WTC11 (cell line): ENCODE data around the gene LMF1. TPM values are rescaled to one million over a fixed set of nuclear protein-coding genes. Genes with fewer than 3 reads are reported as not detected.

Source experiments
- ATAC-seq: fragments of 200-7000 bp; cut with Tn5 transposase; 2 replicates; pipeline ENCODE4 v1.10.0; 2021; ENCODE audit warnings: mild to moderate bottlenecking, moderate library complexity
- CTCF ChIA-PET: fragments of 300-600 bp; sonication (Branson Sonifier 250); formaldehyde crosslinking; loops from one replicate; lab custom pipeline; 2021; ENCODE audit warnings: antibody characterized with exemption; lab: Charles Lee
- POLR2A ChIA-PET: fragments of 350-600 bp; sonication (Branson Sonifier 250); formaldehyde crosslinking; loops from one replicate; lab custom pipeline; 2021; ENCODE audit warnings: antibody characterized with exemption; lab: Charles Lee
- DNase-seq: peaks from one replicate; pipeline ENCODE4 v3.0.0; 2021; ENCODE audit warnings: low spot score
- H3K27ac Mint-ChIP-seq: 2 replicates; pipeline ENCODE4 v1.8.0; 2021; ENCODE audit warnings: mixed read lengths
- H3K27me3 Mint-ChIP-seq: 2 replicates; pipeline ENCODE4 v1.8.0; 2021; ENCODE audit warnings: low read depth, mild to moderate bottlenecking, moderate library complexity, mixed read lengths
- H3K36me3 Mint-ChIP-seq: 2 replicates; pipeline ENCODE4 v1.8.0; 2021; ENCODE audit warnings: mixed read lengths
- H3K4me1 Mint-ChIP-seq: 2 replicates; pipeline ENCODE4 v1.8.0; 2022; ENCODE audit warnings: mixed read lengths
- H3K4me3 Mint-ChIP-seq: 2 replicates; pipeline ENCODE4 v1.8.0; 2021; ENCODE audit warnings: mild to moderate bottlenecking, moderate library complexity, mixed read lengths
- H3K9me3 Mint-ChIP-seq: 2 replicates; pipeline ENCODE4 v1.8.0; 2021; ENCODE audit warnings: mixed read lengths
- AFF4 ChIP-seq: sonication (generic); formaldehyde crosslinking; IDR thresholded peaks from 2 replicates; pipeline ENCODE4 v1.8.1; 2023; ENCODE audit warnings: mild to moderate bottlenecking, missing genetic modification reagents, borderline replicate concordance
- AR ChIP-seq: fragments of 250-450 bp; sonication (Bioruptor Pico); IDR thresholded peaks from 2 replicates; pipeline ENCODE4 v1.9.0; 2021; ENCODE audit warnings: mild to moderate bottlenecking
- GRHL2 ChIP-seq: fragments of 250-450 bp; sonication (Bioruptor Pico); IDR thresholded peaks from 2 replicates; pipeline ENCODE4 v1.8.0; 2022; ENCODE audit warnings: mild to moderate bottlenecking, moderate library complexity; ENCODE audit not compliant: insufficient replicate concordance, severe bottlenecking
- IRF1 ChIP-seq: sonication (generic); formaldehyde crosslinking; IDR thresholded peaks from 2 replicates; pipeline ENCODE4 v1.8.0; 2023; ENCODE audit warnings: missing genetic modification reagents
- JUN ChIP-seq: sonication (generic); formaldehyde crosslinking; IDR thresholded peaks from 2 replicates; pipeline ENCODE4 v1.8.0; 2023; ENCODE audit warnings: mild to moderate bottlenecking, missing genetic modification reagents
- MAX ChIP-seq: sonication (generic); formaldehyde crosslinking; IDR thresholded peaks from 2 replicates; pipeline ENCODE4 v1.8.0; 2022; ENCODE audit warnings: mild to moderate bottlenecking, missing genetic modification reagents
- MXD4 ChIP-seq: fragments of 250-450 bp; sonication (Bioruptor Pico); IDR thresholded peaks from 2 replicates; pipeline ENCODE4 v1.8.0; 2021; ENCODE audit warnings: mild to moderate bottlenecking, moderate library complexity, borderline replicate concordance
- NR3C1 ChIP-seq: sonication (generic); formaldehyde crosslinking; conservative IDR thresholded peaks from 2 replicates; pipeline ENCODE4 v1.8.1; 2023; ENCODE audit warnings: low read depth, mild to moderate bottlenecking, missing genetic modification reagents
- OVOL2 ChIP-seq: fragments of 250-450 bp; sonication (Bioruptor Pico); IDR thresholded peaks from 2 replicates; pipeline ENCODE4 v1.9.0; 2021; ENCODE audit warnings: mild to moderate bottlenecking, borderline replicate concordance
- PREB ChIP-seq: sonication (generic); formaldehyde crosslinking; IDR thresholded peaks from 2 replicates; pipeline ENCODE4 v1.8.1; 2022; ENCODE audit warnings: mild to moderate bottlenecking, missing genetic modification reagents, moderate library complexity, borderline replicate concordance
- STAT6 ChIP-seq: sonication (generic); formaldehyde crosslinking; conservative IDR thresholded peaks from 2 replicates; pipeline ENCODE4 v1.8.1; 2023; ENCODE audit warnings: mild to moderate bottlenecking, low read depth, missing genetic modification reagents, moderate library complexity
- TP53 ChIP-seq: sonication (generic); formaldehyde crosslinking; IDR thresholded peaks from 2 replicates; pipeline ENCODE4 v1.8.1; 2023; ENCODE audit warnings: mild to moderate bottlenecking, missing genetic modification reagents
- ZBTB21 ChIP-seq: sonication (generic); formaldehyde crosslinking; IDR thresholded peaks from 2 replicates; pipeline ENCODE4 v1.8.1; 2023; ENCODE audit warnings: mild to moderate bottlenecking, missing genetic modification reagents, borderline replicate concordance
- ZMAT4 ChIP-seq: fragments of 250-450 bp; sonication (Bioruptor Pico); IDR thresholded peaks from 2 replicates; pipeline ENCODE4 v1.9.0; 2021; ENCODE audit warnings: mild to moderate bottlenecking
- ZNF138 ChIP-seq: sonication (generic); formaldehyde crosslinking; conservative IDR thresholded peaks from 2 replicates; pipeline ENCODE4 v1.8.1; 2022; ENCODE audit warnings: mild to moderate bottlenecking, moderate library complexity, missing genetic modification reagents
- ZNF219 ChIP-seq: sonication (generic); formaldehyde crosslinking; IDR thresholded peaks from 2 replicates; pipeline ENCODE4 v1.8.0; 2023; ENCODE audit warnings: missing genetic modification reagents, mild to moderate bottlenecking, borderline replicate concordance
- ZNF232 ChIP-seq: sonication (generic); formaldehyde crosslinking; IDR thresholded peaks from 2 replicates; pipeline ENCODE4 v1.8.0; 2022; ENCODE audit warnings: mild to moderate bottlenecking, missing genetic modification reagents
- ZNF263 ChIP-seq: sonication (generic); formaldehyde crosslinking; IDR thresholded peaks from 2 replicates; pipeline ENCODE4 v1.8.1; 2022; ENCODE audit warnings: low read depth, mild to moderate bottlenecking, moderate library complexity, missing genetic modification reagents
- ZNF416 ChIP-seq: fragments of 250-450 bp; sonication (Bioruptor Pico); IDR thresholded peaks from 2 replicates; pipeline ENCODE4 v1.9.0; 2021; ENCODE audit warnings: mild to moderate bottlenecking, inconsistent platforms
- total RNA-seq: library from RNA; stranded (reverse); gene quantifications from 3 replicates; pipeline ENCODE4 v1.2.3, GENCODE V29; 2021

Gene LMF1
- total RNA-seq, 1 experiment from 2014 or later = 10.5 TPM

- TF ChIP-seq STAT6 (CRISPR knock-in tag) = no peak
- TF ChIP-seq MAX = no peak
- TF ChIP-seq MXD4 (CRISPR knock-in tag) = no peak
- no peak for TF ChIP-seq ZNF138 (CRISPR knock-in tag)
- TF ChIP-seq AFF4 (CRISPR knock-in tag) = no peak
- TF ChIP-seq OVOL2 (CRISPR knock-in tag) = no peak
- TF ChIP-seq ZNF219 (CRISPR knock-in tag) = no peak
- no peak for TF ChIP-seq IRF1 (CRISPR knock-in tag)
- TF ChIP-seq ZNF263 (CRISPR knock-in tag) = no peak
These were observed 7.1 kb upstream of the LMF1 start (continued) for GRCh38 chr16:977896-978295.

GRCh38 chr16:977081-977701, 6.4 kb upstream of the LMF1 start:
- no peak for ATAC-seq
- CTCF ChIA-PET = interaction anchor here (1.0 kb wide), 1 partner anchor 80 kb away, joined by 4 read pairs; no protein-coding TSS in a partner anchor
- Mint-ChIP-seq H3K4me3 (no peak overlapping the region), H3K9me3 (peaks cover 6% of the 10 kb centered on the region), H3K27ac (no peak overlapping the region), H3K4me1 (no peaks in the 10 kb centered on the region), H3K36me3 (no peaks in the 10 kb centered on the region), H3K27me3 (peaks cover 23% of the 10 kb centered on the region)
- TF ChIP-seq JUN = no peak
- no peak for TF ChIP-seq ZNF232 (CRISPR knock-in tag)
- no peak for TF ChIP-seq NR3C1 (CRISPR knock-in tag)
- TF ChIP-seq ZNF416 (CRISPR knock-in tag) = no peak
- no peak for TF ChIP-seq ZNF219 (CRISPR knock-in tag)
- no peak for TF ChIP-seq PREB (CRISPR knock-in tag)
- TF ChIP-seq ZBTB21 (CRISPR knock-in tag) = no peak
- TF ChIP-seq GRHL2 (CRISPR knock-in tag) = no peak
- TF ChIP-seq AR = no peak
- TF ChIP-seq ZMAT4 (CRISPR knock-in tag) = no peak
- no peak for TF ChIP-seq TP53 (CRISPR knock-in tag)
- POLR2A ChIA-PET = no interaction called here
- DNase-seq = no peak
